IPS DF 4.7 (cell line): ENCODE measurements around the gene TNFRSF18.
A peak's percentile ranks its signal among the peaks of the same experiment; 100 is the strongest.

ENCODE experiments used
- DNase-seq: peaks from one replicate; pipeline ENCODE4 v3.0.0-alpha.2; 2013; ENCODE audit warnings: low spot score; ENCODE audit errors: extremely low read depth

The TNFRSF18 gene

DNA sequence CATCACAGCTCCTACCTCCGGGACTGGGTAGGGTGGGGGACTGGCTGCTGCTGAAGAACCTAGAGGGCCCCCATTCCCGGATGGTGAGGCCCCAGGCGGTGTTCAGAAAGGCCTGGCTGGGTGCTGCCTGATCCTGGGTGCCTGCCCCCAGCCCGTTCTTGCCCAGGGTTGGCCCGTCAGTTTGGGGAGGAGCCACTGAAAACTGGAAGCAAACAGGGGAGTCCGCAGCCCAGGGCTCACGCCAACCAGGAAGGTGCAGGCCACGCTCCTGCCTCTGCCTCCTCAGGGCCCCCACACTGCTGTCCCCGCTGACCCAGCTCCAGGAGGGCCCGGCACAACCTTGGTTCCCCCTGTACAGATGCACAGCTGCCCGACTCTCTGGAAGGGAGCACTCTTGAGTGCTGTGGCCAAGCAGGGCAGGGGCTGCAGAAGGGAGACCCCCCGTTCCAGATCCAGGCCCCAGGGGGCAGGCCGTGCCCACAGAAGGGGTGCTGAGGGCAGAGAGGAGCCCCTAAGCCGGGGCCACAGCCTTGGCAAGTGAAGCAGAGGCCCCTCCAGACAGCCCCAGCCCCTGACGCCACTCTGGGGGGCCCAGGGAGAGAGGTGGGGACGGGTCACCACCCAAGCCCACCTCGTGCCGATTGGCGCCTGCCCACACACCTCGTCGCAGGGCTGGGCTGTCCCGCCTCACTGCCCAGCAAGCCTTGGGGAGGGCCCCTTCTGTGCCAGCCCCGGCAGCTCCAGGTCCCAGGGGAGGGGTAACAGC is 34.6 kb upstream of the TNFRSF18 start:
- DNase-seq = no peak

GRCh38 chr1:1240348-1240732 is 33.9 kb upstream of the TNFRSF18 start:
- DNase-seq = no peak

- DNase-seq = no peak
Observed at GRCh38 chr1:1239614-1240347, 33.4 kb upstream of the TNFRSF18 start.

GRCh38 chr1:1239227-1239613 is 32.8 kb upstream of the TNFRSF18 start:
- DNase-seq = no peak

- DNase-seq = no peak
Observed at GRCh38 chr1:1238702-1239178, 32.3 kb upstream of the TNFRSF18 start.

GRCh38 chr1:1237874-1238701 is 31.7 kb upstream of the TNFRSF18 start:
- DNase-seq = no peak

DNA sequence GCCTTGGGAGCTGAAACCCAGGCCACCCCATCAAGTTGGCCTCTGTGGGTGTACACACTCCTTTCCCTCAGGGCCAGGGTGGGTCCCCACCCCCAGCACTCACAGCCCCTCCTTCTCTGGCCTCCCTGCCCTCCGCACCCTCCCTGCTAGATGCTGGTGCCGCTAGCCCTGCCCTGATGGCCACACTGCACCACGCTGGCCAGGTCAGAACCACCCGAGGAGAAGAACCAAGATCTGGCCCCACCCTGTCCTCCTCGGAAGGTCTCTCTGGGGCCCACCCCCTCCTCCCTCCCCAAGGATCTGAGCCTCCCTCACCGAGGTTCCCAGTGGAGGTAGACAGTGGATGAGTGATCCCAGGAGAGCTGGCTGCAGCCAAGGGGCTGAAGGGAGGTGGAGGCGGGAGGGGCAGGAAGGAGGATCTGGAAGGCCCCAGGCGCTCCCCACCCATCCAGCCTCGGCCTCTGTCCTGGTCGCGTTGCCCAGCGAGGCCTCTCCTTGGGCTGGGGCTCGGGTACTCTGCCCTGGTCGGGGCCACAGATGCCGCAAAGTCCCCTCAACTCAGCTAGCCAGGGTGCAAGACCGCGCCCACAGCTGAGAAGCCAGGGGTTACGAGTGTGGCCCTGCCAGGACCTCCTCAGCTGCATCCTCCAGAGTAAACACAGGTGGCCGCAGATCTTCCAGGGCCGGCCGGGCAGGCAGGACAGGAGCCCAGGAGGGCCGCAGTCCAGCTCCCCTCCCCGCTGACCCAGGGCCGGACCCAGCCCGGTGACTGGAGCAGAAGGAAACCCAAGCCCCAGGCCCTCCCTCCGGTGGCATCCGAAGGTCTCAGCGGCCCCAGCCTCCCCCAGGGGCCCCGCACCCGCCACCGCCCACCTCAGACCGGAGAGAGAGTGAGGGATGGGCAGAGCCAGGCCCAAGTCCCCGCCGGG is 30.8 kb upstream of the TNFRSF18 start:
- no peak for DNase-seq

- no peak for DNase-seq
Observed at GRCh38 chr1:1236176-1236763, 29.9 kb upstream of the TNFRSF18 start.

DNA sequence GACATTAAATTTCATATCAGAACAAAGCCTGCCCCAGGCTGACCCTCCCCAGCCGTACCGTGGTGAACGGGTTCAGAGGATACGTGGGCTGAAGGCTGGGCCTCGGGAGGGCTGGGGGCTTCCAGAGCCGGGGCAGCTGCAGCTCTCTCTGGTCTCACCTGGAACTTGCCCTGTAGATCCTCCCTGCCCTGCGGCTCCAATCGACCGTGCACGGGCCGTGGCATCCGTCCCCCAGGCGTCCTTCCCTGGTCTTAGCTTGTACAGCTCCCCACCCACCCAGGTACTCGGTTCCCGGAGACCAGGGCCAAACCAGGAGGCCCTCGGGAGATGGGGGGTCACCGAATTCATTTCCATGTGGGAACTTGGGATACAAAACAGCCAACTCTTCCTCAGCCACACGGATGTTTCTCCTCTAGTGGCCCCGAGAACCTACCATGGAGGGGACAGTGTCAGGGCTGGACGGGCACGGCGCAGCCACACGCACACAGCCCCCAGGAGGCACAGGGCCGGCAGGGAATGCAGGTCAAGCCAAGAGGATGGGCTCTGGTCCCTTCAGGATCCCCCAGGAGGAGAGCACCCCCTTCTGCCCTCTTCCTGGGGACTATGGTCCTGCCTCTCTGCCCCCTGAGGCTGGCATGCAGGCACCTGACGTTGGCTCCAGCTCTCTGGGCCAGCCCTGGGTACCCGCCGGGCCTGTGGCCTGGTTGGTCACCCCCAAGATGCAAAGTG is 28.8 kb upstream of the TNFRSF18 start:
- DNase-seq = no peak

DNA sequence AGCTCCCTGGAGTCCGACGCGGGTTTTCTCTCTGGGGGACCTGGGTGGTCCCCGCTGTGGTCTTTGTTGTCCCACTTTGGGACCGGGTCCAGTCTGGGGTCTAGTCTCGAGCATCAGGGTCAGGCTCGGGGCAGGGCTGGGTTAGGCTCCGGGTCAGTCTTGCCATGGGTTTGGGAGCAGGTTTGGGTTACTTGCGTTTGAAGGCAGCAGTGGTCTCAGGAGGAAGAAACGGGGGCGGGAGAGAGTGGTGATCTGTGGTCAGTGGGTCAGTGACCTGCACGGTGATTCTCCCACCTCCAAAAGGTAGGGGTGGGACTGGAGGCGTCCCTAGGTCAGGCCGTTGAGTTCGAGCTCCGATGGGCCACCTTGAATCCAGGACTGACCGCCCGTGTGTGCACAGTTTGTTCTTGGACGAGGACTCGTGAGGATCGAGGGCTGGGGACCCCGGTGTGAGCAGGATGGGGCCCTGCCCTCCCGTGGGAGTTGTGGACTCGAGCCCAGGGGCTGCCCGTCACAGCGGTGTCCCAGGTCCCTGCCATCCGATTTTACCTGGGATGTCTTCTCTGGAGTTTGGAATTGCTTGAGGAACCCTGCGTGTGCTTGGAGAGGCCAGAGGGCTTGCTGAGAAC is 27.9 kb upstream of the TNFRSF18 start:
- no peak for DNase-seq

DNA sequence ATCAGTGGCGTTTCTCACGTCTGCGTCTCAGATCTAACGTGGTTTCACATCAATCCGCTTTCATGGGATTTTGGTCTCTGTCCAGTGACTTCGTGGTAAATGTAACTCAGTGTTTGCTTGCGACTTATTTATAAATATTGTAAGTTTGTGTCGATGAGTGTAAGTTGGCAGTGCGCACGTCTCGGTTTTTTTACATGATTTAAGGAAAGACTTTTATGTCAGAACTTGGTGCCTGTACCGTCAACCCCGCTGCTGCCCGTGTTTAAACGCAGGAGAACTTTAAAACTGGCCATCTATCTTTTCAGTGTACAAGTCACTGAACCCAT is 27.1 kb upstream of the TNFRSF18 start:
- no peak for DNase-seq

DNA sequence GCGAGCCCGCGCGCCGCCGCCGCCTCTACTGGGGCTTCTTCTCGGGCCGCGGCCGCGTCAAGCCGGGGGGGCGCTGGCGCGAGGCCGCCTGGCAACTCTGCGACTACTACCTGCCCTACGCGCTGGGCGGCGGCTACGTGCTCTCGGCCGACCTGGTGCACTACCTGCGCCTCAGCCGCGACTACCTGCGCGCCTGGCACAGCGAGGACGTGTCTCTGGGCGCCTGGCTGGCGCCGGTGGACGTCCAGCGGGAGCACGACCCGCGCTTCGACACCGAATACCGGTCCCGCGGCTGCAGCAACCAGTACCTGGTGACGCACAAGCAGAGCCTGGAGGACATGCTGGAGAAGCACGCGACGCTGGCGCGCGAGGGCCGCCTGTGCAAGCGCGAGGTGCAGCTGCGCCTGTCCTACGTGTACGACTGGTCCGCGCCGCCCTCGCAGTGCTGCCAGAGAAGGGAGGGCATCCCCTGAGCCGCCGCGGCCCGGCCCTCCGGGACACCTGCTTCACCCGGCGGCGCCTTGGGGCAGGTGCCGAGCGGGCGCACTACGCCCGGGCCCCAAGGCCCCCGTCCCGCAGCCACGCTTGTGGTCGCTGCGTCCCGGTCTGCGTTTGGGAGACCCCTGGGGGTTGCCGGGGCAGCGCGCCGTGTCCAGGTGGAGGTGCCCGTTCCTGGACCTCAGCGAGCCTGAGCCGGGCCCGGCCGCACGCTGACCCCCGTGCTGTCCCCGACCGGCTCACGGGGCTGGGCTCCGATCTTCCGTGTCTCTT is 26.6 kb upstream of the TNFRSF18 start:
- no peak for DNase-seq

GRCh38 chr1:1232208-1232795 is 25.9 kb upstream of the TNFRSF18 start, which contains the start of gene B3GALT6:
TSS of gene B3GALT6 (plus strand) at chr1:1232237. CDS start at chr1:1232279, 42 bp downstream.
- DNase-seq = no peak

DNA sequence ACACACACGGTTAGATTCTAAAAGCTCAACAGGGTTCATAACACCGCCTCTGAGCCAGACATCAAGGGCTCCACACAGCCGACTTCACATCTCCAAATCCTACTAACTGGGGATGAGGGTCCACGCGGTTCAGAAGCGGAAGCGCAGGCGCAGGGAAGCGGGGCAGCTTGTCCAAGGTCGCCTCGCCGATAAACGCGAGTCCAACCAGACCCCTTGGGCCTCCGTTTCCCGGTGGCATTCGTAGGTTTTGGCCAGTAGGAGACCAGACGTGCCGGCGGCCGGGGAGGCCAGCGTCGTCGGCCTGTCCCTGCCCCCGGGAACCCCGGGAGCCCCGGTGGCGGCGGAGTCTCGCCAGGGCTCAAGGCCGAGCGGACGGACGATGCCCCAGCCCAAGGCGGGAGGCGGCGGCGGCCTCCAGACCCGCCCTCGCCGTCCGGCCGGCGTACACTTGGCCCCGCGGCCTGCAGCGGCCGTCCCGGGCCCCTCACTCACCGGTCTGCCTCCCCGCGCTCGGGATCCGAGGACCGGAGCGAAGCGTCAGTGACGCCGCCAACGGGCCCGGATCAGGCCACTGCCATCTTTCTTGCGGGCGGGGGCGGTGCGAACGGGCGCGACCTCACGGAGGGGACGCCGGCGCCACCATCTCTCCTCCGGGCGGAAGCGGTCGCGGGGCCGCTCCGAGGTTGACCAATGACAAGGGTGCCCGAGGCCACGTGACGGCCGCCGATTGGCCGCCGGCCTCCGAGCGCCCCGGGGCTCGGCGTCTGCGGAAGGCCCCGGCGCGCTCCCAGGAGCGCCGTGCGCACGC is 25.2 kb upstream of the TNFRSF18 start, which contains the start of gene SDF4:
Gene SDF4, minus strand, starts transcription at position 602 of the 808 bp plus-strand sequence. CDS start 3,229 bp downstream, outside the sequence.
- DNase-seq = peak; percentile 66

DNA sequence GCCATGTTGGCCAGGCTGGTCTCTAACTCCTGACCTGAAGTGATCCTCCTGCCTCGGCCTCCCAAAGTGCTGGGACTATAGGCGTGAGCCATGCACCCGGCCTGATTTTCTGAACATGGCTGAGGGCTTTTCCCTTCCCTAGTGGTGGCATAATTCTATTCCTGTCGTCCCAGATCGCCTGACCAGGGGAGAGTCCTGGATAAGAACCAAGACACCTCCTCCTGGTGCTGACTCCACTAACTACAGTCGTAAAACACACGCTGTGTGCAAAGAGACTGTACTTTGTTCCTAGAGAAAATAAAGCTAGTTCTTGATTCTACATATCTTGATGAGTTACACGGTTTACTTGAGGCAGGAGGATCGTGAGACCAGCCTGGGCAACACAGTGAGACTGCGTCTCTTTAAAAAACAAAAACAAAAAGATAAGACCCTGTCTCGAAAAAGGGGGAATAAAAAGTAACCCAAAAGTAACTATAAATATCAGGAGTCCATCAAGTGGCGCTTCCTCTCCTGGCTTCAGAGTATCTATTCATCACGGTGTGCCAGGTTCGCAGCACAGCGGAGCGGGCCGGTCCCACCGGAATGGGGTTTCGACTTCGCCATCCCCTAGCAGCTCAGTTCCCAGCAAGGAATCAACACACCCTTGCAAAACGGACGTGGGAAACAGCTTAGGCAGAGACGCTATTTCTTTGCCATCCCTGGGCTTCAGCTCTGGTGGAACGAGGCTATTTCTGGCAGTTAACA is 24.4 kb upstream of the TNFRSF18 start:
- no peak for DNase-seq

GRCh38 chr1:1229770-1230169 is 23.4 kb upstream of the TNFRSF18 start:
- no peak for DNase-seq
